T-cell (primary cell): ENCODE measurements around the gene C1orf210. TPM values are rescaled to one million over a fixed set of nuclear protein-coding genes. Genes with fewer than 3 reads are reported as not detected.

ENCODE experiments used
- ATAC-seq, 4 experiments: fragments of 200-7000 bp in 3 of 4; fragments of 150-1000 bp in 1 of 4; cut with Tn5 transposase; replicated peaks in 1 of 4; 1 replicate in 3 of 4; 2 replicates in 1 of 4; pipeline ENCODE4 v1.10.0; 2021; ENCODE audit warnings: moderate library complexity in 3 of 4, mild to moderate bottlenecking in 2 of 4, moderate number of reproducible peaks in 1 of 4
- CTCF ChIA-PET, 2 donors: fragments of 300-600 bp; sonication (Branson Sonifier 250); formaldehyde crosslinking; loops; one replicate each; lab custom pipeline; 2022; ENCODE audit warnings: antibody characterized with exemption in 2 of 2; lab: Charles Lee
- POLR2A ChIA-PET, 2 donors: fragments of 300-600 bp; sonication (Branson Sonifier 250); formaldehyde crosslinking; loops; one replicate each; lab custom pipeline; 2022; ENCODE audit warnings: antibody characterized with exemption in 2 of 2; lab: Charles Lee
- DNase-seq, 35 experiments: peaks; one replicate each; pipeline versions ENCODE4 v3.0.0 to v3.0.0-alpha.2; 2013 to 2023
- H3K27ac ChIP-seq: one replicate; pipeline ENCODE4 v1.5.1; 2013; ENCODE audit warnings: low read length
- H3K27me3 ChIP-seq, 2 experiments: replicated peaks in 1 of 2; 1 replicate in 1 of 2; 2 replicates in 1 of 2; pipeline versions ENCODE4 v1.6.1 to v1.7.0; 2013; ENCODE audit warnings: low read length in 1 of 2, mixed read lengths in 1 of 2; ENCODE audit not compliant: control insufficient read depth in 2 of 2, insufficient read depth in 2 of 2; ENCODE audit errors: extremely low read depth in 1 of 2
- H3K36me3 ChIP-seq, 2 donors: 1 replicate in 1 of 2; 2 replicates in 1 of 2; pipeline versions ENCODE4 v1.6.1 to v1.7.0; 2013; ENCODE audit warnings: low read length in 1 of 2; ENCODE audit not compliant: control insufficient read depth in 2 of 2, insufficient read depth in 1 of 2; ENCODE audit errors: extremely low read depth in 1 of 2
- H3K4me1 ChIP-seq, 2 experiments: 1 replicate in 1 of 2; 2 replicates in 1 of 2; pipeline versions ENCODE4 v1.6.1 to v1.7.0; 2013; ENCODE audit warnings: low read length in 2 of 2, mixed read lengths in 1 of 2; ENCODE audit not compliant: insufficient read depth in 2 of 2, control insufficient read depth in 1 of 2; ENCODE audit errors: extremely low read depth in 1 of 2
- H3K4me3 ChIP-seq, 2 donors: 1 replicate in 1 of 2; 2 replicates in 1 of 2; pipeline versions ENCODE4 v1.5.1 to v1.7.0; 2013; ENCODE audit warnings: mild to moderate bottlenecking in 2 of 2, low read length in 1 of 2, moderate library complexity in 1 of 2; ENCODE audit not compliant: control insufficient read depth in 1 of 2; ENCODE audit errors: extremely low read depth in 1 of 2
- H3K9me3 ChIP-seq: 2 replicates; pipeline ENCODE4 v1.7.0; 2013
- H3K27ac Mint-ChIP-seq, 2 donors: one replicate each; pipeline ENCODE4 v1.8.0; 2020 to 2021; ENCODE audit warnings: mild to moderate bottlenecking in 2 of 2, mixed read lengths in 2 of 2
- H3K27me3 Mint-ChIP-seq, 2 donors: one replicate each; pipeline ENCODE4 v1.8.0; 2021 to 2022; ENCODE audit warnings: mixed read lengths in 2 of 2
- H3K36me3 Mint-ChIP-seq: one replicate; pipeline ENCODE4 v1.8.0; 2021; ENCODE audit warnings: mixed read lengths
- H3K4me1 Mint-ChIP-seq, 3 donors: one replicate each; pipeline ENCODE4 v1.8.0; 2020 to 2022; ENCODE audit warnings: mixed read lengths in 3 of 3, mild to moderate bottlenecking in 1 of 3
- H3K4me3 Mint-ChIP-seq, 3 donors: one replicate each; pipeline ENCODE4 v1.8.0; 2020 to 2022; ENCODE audit warnings: mild to moderate bottlenecking in 3 of 3, mixed read lengths in 3 of 3, moderate library complexity in 3 of 3
- H3K9me3 Mint-ChIP-seq, 3 donors: one replicate each; pipeline ENCODE4 v1.8.0; 2020 to 2022; ENCODE audit warnings: mixed read lengths in 3 of 3
- WGBS: methylation state at CpG from one replicate; pipeline ENCODE4 v1.1.5; 2013; ENCODE audit warnings: missing lambda C conversion rate; ENCODE audit not compliant: insufficient coverage; 5-methylcytosine and 5-hydroxymethylcytosine counted together
- total RNA-seq, 35 experiments: library from RNA in 6 of 35; stranded (reverse) in 6 of 35; fragments of 120-200 nt in 1 of 35; gene quantifications; one replicate each; pipeline versions ENCODE4 v1.2.1 to v1.2.4 and lab custom pipeline; 2013 to 2026

The C1orf210 gene
- total RNA-seq, 5 donors from 2014 or later (not counting 1 experiment from before 2014, with no cell fraction given), result 0.16 to 0.32 TPM; not detected in 3

DNA sequence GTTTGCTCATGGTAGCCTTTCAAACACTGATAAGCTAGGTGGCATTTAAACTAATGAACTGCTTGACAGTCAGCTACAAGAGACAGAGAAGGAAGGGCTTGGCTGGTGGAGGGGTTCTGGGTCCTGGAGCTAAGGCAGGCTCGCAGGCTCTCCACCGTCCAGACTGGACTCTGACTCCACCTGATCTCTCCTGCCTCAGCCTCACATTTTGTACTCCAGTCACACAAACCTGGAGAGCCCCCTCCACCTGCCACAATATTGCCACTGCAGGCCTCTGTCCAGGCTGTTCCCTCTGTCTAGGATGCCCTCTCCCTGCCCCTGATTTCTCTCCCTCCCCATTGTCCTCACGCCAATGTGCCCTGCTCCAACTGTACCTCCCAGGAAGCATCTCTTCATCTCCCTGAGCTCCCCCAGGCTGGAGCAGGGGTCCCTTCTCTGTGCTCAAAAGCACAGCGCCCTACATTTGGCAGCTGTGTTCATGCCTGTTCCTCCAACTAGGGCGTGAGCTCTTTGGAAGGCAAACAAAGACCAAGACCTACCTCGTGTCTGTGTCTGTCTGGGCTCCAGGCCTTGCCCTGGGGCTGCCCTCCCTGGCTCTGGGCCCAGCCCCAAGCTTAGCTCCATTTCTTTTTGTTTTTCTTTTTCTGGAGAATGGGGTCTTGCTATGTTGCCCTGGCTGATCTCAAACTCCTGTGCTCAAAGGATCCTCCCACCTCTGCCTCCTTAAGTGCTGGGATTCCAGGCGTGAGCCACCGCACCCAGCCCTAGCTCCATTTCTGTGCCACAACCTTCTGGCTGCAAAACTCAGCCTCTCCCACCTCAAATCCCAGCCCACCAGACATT lies 18.3 kb upstream of the C1orf210 start:
- H3K9me3 Mint-ChIP-seq, result no peaks in the 10 kb centered on the region
- CTCF ChIA-PET, result no interaction called here
- Histone ChIP-seq H3K36me3 (no peaks in the 10 kb centered on the region), H3K4me3 (no peak overlapping the region), H3K27ac (no peak overlapping the region), H3K27me3 (peaks cover 0 to 27% of the 10 kb centered on the region in 2 experiments), H3K9me3 (no peaks in the 10 kb centered on the region), H3K4me1 (no peaks in the 10 kb centered on the region)
- DNase-seq, result no peak
- 80% methylated on average over 5 of the region's 8 CpGs for WGBS
- peaks cover 3 to 5% of the 10 kb centered on the region in 2 donors for H3K27me3 Mint-ChIP-seq
- no peak for ATAC-seq
- no peak overlapping the region for H3K27ac Mint-ChIP-seq
- H3K36me3 Mint-ChIP-seq, result no peaks in the 10 kb centered on the region
- H3K4me1 Mint-ChIP-seq, result no peaks in the 10 kb centered on the region
- POLR2A ChIA-PET, result no interaction called here
- H3K4me3 Mint-ChIP-seq, result no peak overlapping the region

DNA sequence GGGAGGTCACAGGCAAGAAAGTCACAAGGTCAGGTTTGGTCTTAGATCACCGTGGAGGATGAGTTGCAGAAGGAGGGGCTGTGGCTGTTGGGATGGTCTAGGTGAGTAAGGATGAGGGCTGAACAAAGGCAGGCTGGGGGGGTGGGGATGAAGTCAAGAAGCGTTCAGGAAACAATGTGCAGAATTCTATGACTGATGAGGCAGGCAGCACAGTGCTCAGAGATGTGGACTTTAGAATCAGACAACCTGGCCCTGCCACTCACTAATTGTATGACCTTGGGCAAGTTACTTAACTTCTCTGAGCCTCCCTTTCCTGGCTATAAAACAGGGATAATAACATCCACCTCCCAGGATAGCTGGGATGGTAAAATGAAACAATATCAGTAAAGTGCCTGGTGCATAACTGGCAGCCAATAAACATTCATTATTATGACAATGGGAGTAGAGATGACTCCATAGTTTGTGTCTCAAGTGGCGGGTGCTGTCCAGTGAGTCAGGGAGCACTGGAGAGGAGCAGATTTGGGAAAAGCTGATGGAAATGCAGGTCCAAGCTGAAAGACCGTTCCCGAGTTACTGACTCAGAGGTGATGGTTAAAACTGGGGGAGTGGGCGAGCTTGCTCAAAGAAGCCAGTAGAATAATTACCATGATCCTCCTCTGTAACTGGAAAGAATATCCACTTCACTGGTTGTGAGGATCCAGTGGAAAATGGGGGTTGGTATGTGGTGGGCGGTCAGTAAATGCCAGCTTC lies 17.5 kb upstream of the C1orf210 start:
- ATAC-seq (no peak), DNase-seq (no peak)
- Histone ChIP-seq H3K4me1 (no peaks in the 10 kb centered on the region), H3K27ac (no peak overlapping the region), H3K9me3 (no peaks in the 10 kb centered on the region), H3K36me3 (no peaks in the 10 kb centered on the region), H3K27me3 (peaks cover 0 to 19% of the 10 kb centered on the region in 2 experiments), H3K4me3 (no peak overlapping the region)
- CTCF ChIA-PET, result no interaction called here
- peaks cover 3 to 5% of the 10 kb centered on the region in 2 donors for H3K27me3 Mint-ChIP-seq
- no peak overlapping the region for H3K4me3 Mint-ChIP-seq
- no peaks in the 10 kb centered on the region for H3K4me1 Mint-ChIP-seq
- H3K9me3 Mint-ChIP-seq, result no peaks in the 10 kb centered on the region
- H3K36me3 Mint-ChIP-seq, result no peaks in the 10 kb centered on the region
- POLR2A ChIA-PET, result no interaction called here
- H3K27ac Mint-ChIP-seq, result no peak overlapping the region
- 67% methylated on average over 2 of the region's 7 CpGs for WGBS

DNA sequence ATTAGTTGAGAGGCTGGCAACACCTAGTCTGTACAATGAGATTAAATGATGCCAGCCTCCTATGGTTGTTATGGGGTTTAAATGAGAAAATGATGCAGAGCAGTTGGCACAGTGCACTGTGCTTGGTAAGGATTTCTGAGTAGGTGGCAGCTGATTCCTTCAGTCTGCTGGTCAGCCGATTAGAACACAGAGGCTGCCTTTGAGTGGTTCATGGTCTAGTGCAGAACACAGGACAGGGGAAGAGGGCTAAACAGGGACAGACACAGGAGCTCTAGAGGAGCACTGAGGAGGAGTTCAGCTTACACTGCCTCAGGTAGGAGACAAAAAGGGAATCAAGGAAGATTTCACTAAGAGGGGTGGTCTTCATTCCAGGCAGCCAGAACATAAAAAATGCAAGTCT lies 16.8 kb upstream of the C1orf210 start:
- CTCF ChIA-PET, result no interaction called here
- H3K27ac ChIP-seq, result no peak overlapping the region
- H3K4me1 Mint-ChIP-seq, result no peaks in the 10 kb centered on the region
- WGBS, result 79% methylated on average over 1 of the region's 1 CpG
- no peaks in the 10 kb centered on the region for H3K36me3 Mint-ChIP-seq
- H3K36me3 ChIP-seq, result no peaks in the 10 kb centered on the region
- H3K4me3 ChIP-seq, result no peak overlapping the region
- no peak overlapping the region for H3K27ac Mint-ChIP-seq
- POLR2A ChIA-PET, result no interaction called here
- H3K9me3 ChIP-seq, result no peaks in the 10 kb centered on the region
- H3K27me3 ChIP-seq, result peaks cover 0 to 13% of the 10 kb centered on the region in 2 experiments
- no peak for DNase-seq
- no peaks in the 10 kb centered on the region for H3K4me1 ChIP-seq
- H3K4me3 Mint-ChIP-seq, result no peak overlapping the region
- peaks cover 3 to 5% of the 10 kb centered on the region in 2 donors for H3K27me3 Mint-ChIP-seq
- no peaks in the 10 kb centered on the region for H3K9me3 Mint-ChIP-seq
- no peak for ATAC-seq

DNA sequence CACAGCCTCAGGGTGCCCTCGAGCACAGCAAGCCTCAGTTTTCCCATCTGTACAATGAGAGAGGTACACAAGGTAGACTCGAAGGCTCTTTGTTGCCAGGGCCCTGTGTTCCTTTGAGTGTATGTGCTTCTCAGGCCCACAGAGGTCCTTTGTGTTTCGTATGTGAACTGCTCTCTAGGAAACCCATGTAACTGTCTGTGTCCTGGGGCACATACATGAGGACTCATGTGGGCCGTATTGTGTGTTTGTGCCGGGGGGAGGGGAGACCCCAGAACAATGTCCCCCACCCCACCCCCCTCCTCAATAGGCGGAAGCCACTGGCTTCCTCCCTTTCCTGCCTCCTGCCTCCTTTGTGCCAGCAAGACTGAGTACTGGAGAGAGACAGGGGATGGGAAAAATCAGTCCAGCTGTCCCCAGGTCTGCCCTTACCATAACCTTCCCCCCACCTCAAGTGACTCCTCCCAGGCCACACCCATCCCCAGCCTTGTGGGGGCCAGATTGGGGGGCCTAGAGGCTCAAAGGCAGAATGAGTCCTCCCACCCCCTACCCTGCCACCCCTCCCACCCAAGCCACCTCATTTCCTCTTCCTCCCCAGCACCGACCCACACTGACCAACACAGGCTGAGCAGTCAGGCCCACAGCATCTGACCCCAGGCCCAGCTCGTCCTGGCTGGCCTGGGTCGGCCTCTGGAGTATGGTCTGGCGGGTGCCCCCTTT lies 15.2 kb upstream of the C1orf210 start, which contains the start of gene TIE1:
TSS of gene TIE1 (plus strand) at position 605 of the 717 bp plus-strand sequence. CDS start at position 695, 90 bp downstream.
- ChIA-PET POLR2A (no interaction called here), CTCF (no interaction called here)
- Mint-ChIP-seq H3K27ac (no peak within 1 kb of the TSS), H3K4me1 (peaks cover 11 to 14% (median 12%) of the 10 kb centered on the region in 3 donors), H3K36me3 (no peaks in the 10 kb centered on the region), H3K4me3 (no peak within 1 kb of the TSS), H3K27me3 (peaks cover 0 to 3% of the 10 kb centered on the region in 2 donors), H3K9me3 (no peaks in the 10 kb centered on the region)
- H3K27me3 ChIP-seq, result peaks cover 0 to 5% of the 10 kb centered on the region in 2 experiments
- DNase-seq (no peak), ATAC-seq (no peak)
- H3K9me3 ChIP-seq, result no peaks in the 10 kb centered on the region
- 51% methylated on average over 5 of the region's 10 CpGs for WGBS
- H3K4me3 ChIP-seq, result no peak within 1 kb of the TSS
- no peaks in the 10 kb centered on the region for H3K36me3 ChIP-seq
- no peak within 1 kb of the TSS for H3K27ac ChIP-seq
- H3K4me1 ChIP-seq, result peaks cover 2 to 4% of the 10 kb centered on the region in 2 experiments

DNA sequence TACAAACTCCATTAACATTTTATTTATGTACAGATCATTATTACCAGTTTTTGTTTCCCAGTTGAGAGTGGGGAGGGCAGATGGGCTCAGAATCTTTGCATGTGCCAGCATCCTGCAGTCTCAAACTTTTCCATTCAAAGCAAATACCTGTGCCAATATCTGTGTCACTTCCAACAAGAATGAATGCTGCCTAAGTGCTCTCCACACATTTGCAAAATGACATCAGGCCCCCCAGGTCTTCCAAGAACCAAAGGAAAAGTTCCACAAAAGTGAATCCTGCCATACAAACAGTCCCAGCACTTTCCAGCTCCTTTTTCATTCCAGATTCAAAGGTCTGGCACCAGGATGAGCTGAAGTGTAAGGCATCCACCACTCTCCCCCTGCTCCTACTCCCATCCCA lies 13.7 kb upstream of the C1orf210 start:
- no peak for ATAC-seq
- peaks cover 12 to 13% of the 10 kb centered on the region in 2 experiments for H3K4me1 ChIP-seq
- no peaks in the 10 kb centered on the region for H3K9me3 ChIP-seq
- DNase-seq, result no peak
- no peak overlapping the region for H3K4me3 ChIP-seq
- Mint-ChIP-seq H3K4me1 (peaks cover 21 to 22% (median 22%) of the 10 kb centered on the region in 3 donors), H3K36me3 (no peaks in the 10 kb centered on the region), H3K27ac (no peak overlapping the region), H3K9me3 (no peaks in the 10 kb centered on the region), H3K4me3 (no peak overlapping the region), H3K27me3 (peaks cover 0 to under 1% of the 10 kb centered on the region in 2 donors)
- H3K36me3 ChIP-seq, result no peaks in the 10 kb centered on the region
- ChIA-PET CTCF (no interaction called here), POLR2A (no interaction called here)
- H3K27me3 ChIP-seq, result peaks cover 0 to 3% of the 10 kb centered on the region in 2 experiments
- H3K27ac ChIP-seq, result no peak overlapping the region

DNA sequence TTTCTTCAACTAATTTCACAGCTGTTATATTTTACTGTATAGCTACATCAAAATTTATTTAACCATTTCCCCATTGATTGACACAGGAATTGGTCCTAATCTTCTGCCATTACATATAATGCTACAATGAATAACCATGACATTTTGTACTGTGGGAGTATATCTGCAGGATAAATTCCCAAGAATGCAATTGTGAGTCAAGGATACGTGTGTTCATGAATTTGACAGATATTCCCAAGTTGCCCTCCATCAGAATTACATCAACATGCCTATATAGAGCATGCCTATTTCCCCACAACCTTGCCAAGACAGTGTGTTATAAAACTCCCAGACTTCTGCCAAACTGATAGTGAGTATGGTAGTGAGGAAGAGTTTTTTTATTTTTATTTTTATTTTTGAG lies 12.7 kb upstream of the C1orf210 start:
- no peaks in the 10 kb centered on the region for H3K36me3 ChIP-seq
- no peak overlapping the region for H3K27ac Mint-ChIP-seq
- no peaks in the 10 kb centered on the region for H3K9me3 ChIP-seq
- H3K36me3 Mint-ChIP-seq, result no peaks in the 10 kb centered on the region
- H3K27me3 Mint-ChIP-seq, result no peaks in the 10 kb centered on the region
- peaks cover 13% of the 10 kb centered on the region in 2 experiments for H3K4me1 ChIP-seq
- no peaks in the 10 kb centered on the region for H3K27me3 ChIP-seq
- H3K4me1 Mint-ChIP-seq, result peaks cover 21 to 22% (median 22%) of the 10 kb centered on the region in 3 donors
- CTCF ChIA-PET, result no interaction called here
- no CpG with 5 or more reads among the region's 1 CpG for WGBS
- ATAC-seq (no peak), DNase-seq (no peak)
- no peak overlapping the region for H3K27ac ChIP-seq
- POLR2A ChIA-PET, result no interaction called here
- H3K4me3 Mint-ChIP-seq, result no peak overlapping the region
- no peak overlapping the region for H3K4me3 ChIP-seq
- no peaks in the 10 kb centered on the region for H3K9me3 Mint-ChIP-seq
